K562 (cell line): ENCODE data around the gene AP2M1. TPM values are rescaled to one million over a fixed set of nuclear protein-coding genes. Genes with fewer than 3 reads are reported as not detected.

Experiments
- DMBX1 ChIP-seq: fragments of 250-450 bp; sonication (Bioruptor Pico); IDR thresholded peaks from 2 replicates; pipeline ENCODE4 v1.8.0; 2022; ENCODE audit warnings: inconsistent platforms, mild to moderate bottlenecking, moderate library complexity, borderline replicate concordance
- MAFK ChIP-seq: IDR thresholded peaks from 2 replicates; pipeline ENCODE4 v1.6.1; 2011; ENCODE audit warnings: low read length, improper control_type of control experiment
- MEIS2 ChIP-seq: fragments of 450-650 bp; IDR thresholded peaks from 2 replicates; pipeline ENCODE4 v1.6.1; 2014; ENCODE audit warnings: mild to moderate bottlenecking; ENCODE audit not compliant: partially characterized antibody
- NFIX ChIP-seq: fragments of 250-450 bp; sonication (Bioruptor Pico); IDR thresholded peaks from 2 replicates; pipeline ENCODE4 v1.4.0; 2020; ENCODE audit warnings: low read depth, mild to moderate bottlenecking, moderate library complexity
- NR3C1 ChIP-seq: sonication (generic); formaldehyde crosslinking; IDR thresholded peaks from 2 replicates; pipeline ENCODE4 v1.8.1; 2022; ENCODE audit warnings: missing genetic modification reagents
- POLR2AphosphoS5 ChIP-seq: IDR thresholded peaks from 2 replicates; pipeline ENCODE4 v1.6.1; 2011; ENCODE audit warnings: mild to moderate bottlenecking, low read depth, low read length, moderate library complexity; ENCODE audit not compliant: control insufficient read depth, insufficient read depth
- STAT5A ChIP-seq: IDR thresholded peaks from 2 replicates; pipeline ENCODE4 v1.6.1; 2012; ENCODE audit warnings: low read length, inconsistent platforms, borderline replicate concordance
- TOE1 ChIP-seq, 2 experiments: fragments of 450-650 bp in 1 of 2; sonication (generic) in 1 of 2; formaldehyde crosslinking in 1 of 2; IDR thresholded peaks; 2 replicates each; pipeline versions ENCODE4 v1.7.1 to v1.8.0; 2016 to 2022; ENCODE audit warnings: borderline replicate concordance in 2 of 2, mild to moderate bottlenecking in 2 of 2, antibody characterized with exemption in 1 of 2, inconsistent platforms in 1 of 2, low read depth in 1 of 2, missing genetic modification reagents in 1 of 2, moderate library complexity in 1 of 2
- ZC3H4 ChIP-seq: sonication (generic); formaldehyde crosslinking; IDR thresholded peaks from 2 replicates; pipeline ENCODE4 v1.9.0; 2021; ENCODE audit warnings: missing genetic modification reagents, borderline replicate concordance
- ZNF140 ChIP-seq: fragments of 250-450 bp; sonication (Bioruptor Pico); IDR thresholded peaks from 2 replicates; pipeline ENCODE4 v1.8.0; 2021; ENCODE audit warnings: moderate library complexity, mild to moderate bottlenecking, inconsistent platforms
- ZNF3 ChIP-seq: fragments of 250-450 bp; sonication (Bioruptor Pico); IDR thresholded peaks from 2 replicates; pipeline ENCODE4 v1.5.0; 2021; ENCODE audit warnings: mild to moderate bottlenecking, moderate library complexity
- ZNF830 ChIP-seq: fragments of 250-450 bp; sonication (Bioruptor Pico); IDR thresholded peaks from 2 replicates; pipeline ENCODE4 v1.5.0; 2021; ENCODE audit warnings: mild to moderate bottlenecking
- polyA plus RNA-seq, 8 experiments: library from polyadenylated mRNA; depleted of rRNA in 4 of 8; stranded (reverse) in 5 of 8; unstranded in 3 of 8; fragments of >200 nt; fragmentation: Nextera tagmentation in 2 of 8; fragmentation: Illumina TruSeq in 1 of 8; extraction: Ambion mirVana in 2 of 8; extraction: Trizol in 1 of 8; gene quantifications; 2 replicates each; pipeline versions ENCODE4 v1.2.1 to v1.2.3, GENCODE V29; 2011 to 2014; ENCODE audit warnings: inconsistent platforms in 1 of 8, missing spikeins in 1 of 8
- total RNA-seq, 7 experiments: library from RNA; depleted of rRNA in 6 of 7; stranded (reverse); fragments of >200 nt in 6 of 7; fragmentation: Illumina TruSeq in 2 of 7; extraction: Trizol in 2 of 7; gene quantifications; 2 replicates each; pipeline versions ENCODE4 v1.2.1 to v1.2.3, GENCODE V29; 2011 to 2021; ENCODE audit warnings: low replicate concordance in 1 of 7
- TF ChIP-seq, protein P1 (sequence below): sonication (generic); formaldehyde crosslinking; IDR thresholded peaks from 2 replicates; pipeline ENCODE4 v1.4.0; 2020; ENCODE audit warnings: mild to moderate bottlenecking, missing genetic modification reagents
- TF ChIP-seq, protein P2 (sequence below): fragments of 250-450 bp; sonication (Bioruptor Pico); IDR thresholded peaks from 2 replicates; pipeline ENCODE4 v1.6.1; 2021; ENCODE audit warnings: mild to moderate bottlenecking
- TF ChIP-seq, protein P3 (sequence below): sonication (generic); formaldehyde crosslinking; IDR thresholded peaks from 2 replicates; pipeline ENCODE4 v1.5.0; 2020; ENCODE audit warnings: missing genetic modification reagents
- TF ChIP-seq, protein P4 (sequence below): fragments of 450-650 bp; IDR thresholded peaks from 2 replicates; pipeline ENCODE4 v1.6.1; 2018; ENCODE audit warnings: mild to moderate bottlenecking, low read depth; ENCODE audit not compliant: partially characterized antibody
- TF ChIP-seq, protein P5 (sequence below): fragments of 250-450 bp; sonication (Bioruptor Pico); IDR thresholded peaks from 2 replicates; pipeline ENCODE4 v1.4.0; 2020; ENCODE audit warnings: mild to moderate bottlenecking
- TF ChIP-seq, protein P6 (sequence below): IDR thresholded peaks from 2 replicates; pipeline ENCODE4 v1.6.1; 2014; ENCODE audit warnings: antibody characterized with exemption

AP2M1 gene
- total and polyA plus RNA-seq, 9 of the 15 experiments (the other 6 are each of a cell fraction or from before 2014, with no cell fraction given), result 118 to 505 (median 296) TPM

DNA sequence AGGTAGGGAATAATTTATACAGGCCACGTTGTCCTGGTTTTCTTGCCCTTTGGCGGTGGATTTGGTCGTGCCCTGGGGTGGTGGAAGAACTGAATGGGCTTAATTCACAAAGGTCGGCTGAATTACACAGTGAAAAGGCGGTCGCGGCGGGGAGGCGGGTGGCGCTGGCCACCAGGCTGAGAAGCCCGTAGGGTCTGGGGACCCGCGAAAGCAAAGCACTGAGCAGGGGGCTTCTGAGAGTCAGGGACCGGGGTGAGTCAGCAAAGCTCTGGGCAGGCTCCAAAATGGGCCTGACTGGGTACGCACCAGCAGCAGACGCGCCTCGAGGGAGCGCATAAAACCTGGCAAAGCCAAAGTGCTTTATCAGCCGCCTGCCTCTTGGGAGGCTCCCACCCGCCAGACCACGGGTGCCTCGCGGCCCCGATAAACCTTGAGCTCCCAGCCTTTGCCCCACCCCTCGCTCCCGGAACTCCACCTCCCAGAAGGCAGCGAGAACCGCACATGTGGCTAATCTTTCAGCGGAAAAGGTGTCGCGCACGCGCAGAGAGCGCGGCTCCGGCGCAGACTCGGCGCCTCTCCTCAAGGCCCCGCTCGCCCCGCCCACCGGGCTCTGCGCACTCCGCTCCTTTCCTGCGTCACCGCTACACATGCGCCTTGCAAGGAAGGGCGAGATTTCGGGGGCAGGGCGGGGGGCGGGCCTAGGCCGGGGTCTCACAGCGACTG lies 11.0 kb downstream of the AP2M1 start (continued):
- TF ChIP-seq, protein P1, sequence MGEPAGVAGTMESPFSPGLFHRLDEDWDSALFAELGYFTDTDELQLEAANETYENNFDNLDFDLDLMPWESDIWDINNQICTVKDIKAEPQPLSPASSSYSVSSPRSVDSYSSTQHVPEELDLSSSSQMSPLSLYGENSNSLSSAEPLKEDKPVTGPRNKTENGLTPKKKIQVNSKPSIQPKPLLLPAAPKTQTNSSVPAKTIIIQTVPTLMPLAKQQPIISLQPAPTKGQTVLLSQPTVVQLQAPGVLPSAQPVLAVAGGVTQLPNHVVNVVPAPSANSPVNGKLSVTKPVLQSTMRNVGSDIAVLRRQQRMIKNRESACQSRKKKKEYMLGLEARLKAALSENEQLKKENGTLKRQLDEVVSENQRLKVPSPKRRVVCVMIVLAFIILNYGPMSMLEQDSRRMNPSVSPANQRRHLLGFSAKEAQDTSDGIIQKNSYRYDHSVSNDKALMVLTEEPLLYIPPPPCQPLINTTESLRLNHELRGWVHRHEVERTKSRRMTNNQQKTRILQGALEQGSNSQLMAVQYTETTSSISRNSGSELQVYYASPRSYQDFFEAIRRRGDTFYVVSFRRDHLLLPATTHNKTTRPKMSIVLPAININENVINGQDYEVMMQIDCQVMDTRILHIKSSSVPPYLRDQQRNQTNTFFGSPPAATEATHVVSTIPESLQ (CRISPR knock-in tag), result 0 out of 2 replicates have a peak, but pooled peaks have one; percentile 67
- TF ChIP-seq, protein P2, sequence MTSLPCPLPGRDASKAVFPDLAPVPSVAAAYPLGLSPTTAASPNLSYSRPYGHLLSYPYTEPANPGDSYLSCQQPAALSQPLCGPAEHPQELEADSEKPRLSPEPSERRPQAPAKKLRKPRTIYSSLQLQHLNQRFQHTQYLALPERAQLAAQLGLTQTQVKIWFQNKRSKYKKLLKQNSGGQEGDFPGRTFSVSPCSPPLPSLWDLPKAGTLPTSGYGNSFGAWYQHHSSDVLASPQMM, result no peak
- TF ChIP-seq MEIS2 (peak; percentile 100), ZNF830 (0 out of 2 replicates have a peak, but pooled peaks have one; percentile 50), NFIX (no peak), STAT5A (peak; percentile 70; the same call in 1 of the 2 replicates), TOE1 (IDR thresholded peaks at IDR 0.05; ENCODE audit: borderline replicate concordance) (0 out of 2 replicates have a peak, but pooled peaks have one; percentile 27), TOE1 (CRISPR knock-in tag; IDR thresholded peaks at IDR 0.05; ENCODE audit: borderline replicate concordance, low read depth) (no peak), MAFK (peak; percentile 58), ZNF3 (CRISPR knock-in tag) (no peak), ZNF140 (no peak), ZC3H4 (CRISPR knock-in tag) (no peak), POLR2AphosphoS5 (peak; percentile 86), DMBX1 (peak; percentile 64; the same call in 1 of the 2 replicates), NR3C1 (CRISPR knock-in tag) (no peak)
- TF ChIP-seq, protein P3, sequence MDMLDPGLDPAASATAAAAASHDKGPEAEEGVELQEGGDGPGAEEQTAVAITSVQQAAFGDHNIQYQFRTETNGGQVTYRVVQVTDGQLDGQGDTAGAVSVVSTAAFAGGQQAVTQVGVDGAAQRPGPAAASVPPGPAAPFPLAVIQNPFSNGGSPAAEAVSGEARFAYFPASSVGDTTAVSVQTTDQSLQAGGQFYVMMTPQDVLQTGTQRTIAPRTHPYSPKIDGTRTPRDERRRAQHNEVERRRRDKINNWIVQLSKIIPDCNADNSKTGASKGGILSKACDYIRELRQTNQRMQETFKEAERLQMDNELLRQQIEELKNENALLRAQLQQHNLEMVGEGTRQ (CRISPR knock-in tag), result peak; percentile 73
- TF ChIP-seq, protein P4, sequence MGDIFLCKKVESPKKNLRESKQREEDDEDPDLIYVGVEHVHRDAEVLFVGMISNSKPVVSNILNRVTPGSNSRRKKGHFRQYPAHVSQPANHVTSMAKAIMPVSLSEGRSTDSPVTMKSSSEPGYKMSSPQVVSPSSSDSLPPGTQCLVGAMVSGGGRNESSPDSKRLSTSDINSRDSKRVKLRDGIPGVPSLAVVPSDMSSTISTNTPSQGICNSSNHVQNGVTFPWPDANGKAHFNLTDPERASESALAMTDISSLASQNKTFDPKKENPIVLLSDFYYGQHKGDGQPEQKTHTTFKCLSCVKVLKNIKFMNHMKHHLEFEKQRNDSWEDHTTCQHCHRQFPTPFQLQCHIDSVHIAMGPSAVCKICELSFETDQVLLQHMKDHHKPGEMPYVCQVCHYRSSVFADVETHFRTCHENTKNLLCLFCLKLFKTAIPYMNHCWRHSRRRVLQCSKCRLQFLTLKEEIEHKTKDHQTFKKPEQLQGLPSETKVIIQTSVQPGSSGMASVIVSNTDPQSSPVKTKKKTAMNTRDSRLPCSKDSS, result no peak
- TF ChIP-seq, protein P5, sequence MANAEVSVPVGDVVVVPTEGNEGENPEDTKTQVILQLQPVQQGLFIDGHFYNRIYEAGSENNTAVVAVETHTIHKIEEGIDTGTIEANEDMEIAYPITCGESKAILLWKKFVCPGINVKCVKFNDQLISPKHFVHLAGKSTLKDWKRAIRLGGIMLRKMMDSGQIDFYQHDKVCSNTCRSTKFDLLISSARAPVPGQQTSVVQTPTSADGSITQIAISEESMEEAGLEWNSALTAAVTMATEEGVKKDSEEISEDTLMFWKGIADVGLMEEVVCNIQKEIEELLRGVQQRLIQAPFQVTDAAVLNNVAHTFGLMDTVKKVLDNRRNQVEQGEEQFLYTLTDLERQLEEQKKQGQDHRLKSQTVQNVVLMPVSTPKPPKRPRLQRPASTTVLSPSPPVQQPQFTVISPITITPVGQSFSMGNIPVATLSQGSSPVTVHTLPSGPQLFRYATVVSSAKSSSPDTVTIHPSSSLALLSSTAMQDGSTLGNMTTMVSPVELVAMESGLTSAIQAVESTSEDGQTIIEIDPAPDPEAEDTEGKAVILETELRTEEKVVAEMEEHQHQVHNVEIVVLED (CRISPR knock-in tag), result peak; percentile 55; the same call in 1 of the 2 replicates
- TF ChIP-seq, protein P6, sequence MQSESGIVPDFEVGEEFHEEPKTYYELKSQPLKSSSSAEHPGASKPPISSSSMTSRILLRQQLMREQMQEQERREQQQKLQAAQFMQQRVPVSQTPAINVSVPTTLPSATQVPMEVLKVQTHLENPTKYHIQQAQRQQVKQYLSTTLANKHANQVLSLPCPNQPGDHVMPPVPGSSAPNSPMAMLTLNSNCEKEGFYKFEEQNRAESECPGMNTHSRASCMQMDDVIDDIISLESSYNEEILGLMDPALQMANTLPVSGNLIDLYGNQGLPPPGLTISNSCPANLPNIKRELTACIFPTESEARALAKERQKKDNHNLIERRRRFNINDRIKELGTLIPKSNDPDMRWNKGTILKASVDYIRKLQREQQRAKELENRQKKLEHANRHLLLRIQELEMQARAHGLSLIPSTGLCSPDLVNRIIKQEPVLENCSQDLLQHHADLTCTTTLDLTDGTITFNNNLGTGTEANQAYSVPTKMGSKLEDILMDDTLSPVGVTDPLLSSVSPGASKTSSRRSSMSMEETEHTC, result peak; percentile 67; the same call in 1 of the 2 replicates
